ENCODE measurements around the gene ARIH2. TPM values are rescaled to one million over a fixed set of nuclear protein-coding genes. Genes with fewer than 3 reads are reported as not detected.

The ARIH2 gene
- total and polyA plus RNA-seq, 9 of the 15 experiments (the other 6 are each of a cell fraction or from before 2014, with no cell fraction given) = 27.0 to 120 (median 108) TPM

DNA sequence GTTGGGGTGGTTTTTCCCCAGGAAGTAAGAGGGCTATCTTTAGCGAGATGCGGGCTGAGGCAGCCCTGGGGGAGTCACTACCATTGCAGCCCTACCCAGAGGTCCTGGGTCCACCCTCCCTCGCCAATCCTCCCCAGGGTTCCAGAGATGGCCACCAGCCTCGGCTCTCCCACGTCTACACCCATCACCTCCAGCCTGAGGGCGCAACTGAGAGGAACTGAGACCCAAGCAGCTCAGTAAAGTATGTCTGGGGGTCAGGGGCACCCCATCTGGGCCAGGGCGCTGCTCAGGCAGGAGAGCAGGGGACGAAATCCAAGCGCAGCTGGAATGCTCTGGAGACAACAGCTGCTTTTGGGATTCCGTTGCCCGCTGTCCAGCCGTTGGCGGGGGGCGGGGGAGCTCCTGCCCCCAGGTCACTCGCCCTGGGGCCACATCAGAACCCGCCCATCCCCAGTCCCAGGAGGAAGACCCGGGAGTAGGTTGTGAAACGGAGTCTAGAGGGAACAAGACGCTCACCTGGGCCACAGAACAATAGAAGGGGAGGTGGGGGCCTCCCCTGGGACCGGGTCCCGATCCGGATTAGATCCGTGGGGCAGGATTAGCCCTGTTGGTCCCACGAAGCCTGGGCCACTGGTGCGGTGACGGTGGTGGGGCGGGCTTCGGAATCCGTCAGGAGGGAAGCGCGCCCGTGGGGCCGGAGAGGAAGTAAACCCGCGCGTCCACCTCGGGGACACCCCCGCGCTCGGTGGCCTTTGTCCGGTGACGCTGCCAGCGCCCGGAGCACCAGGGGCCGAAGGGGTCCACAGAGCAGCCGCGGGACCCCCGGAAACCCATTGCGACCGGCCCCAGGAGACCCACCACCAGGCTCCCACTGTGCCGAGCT, 101.9 kb downstream of the ARIH2 start (continued):
- TF ChIP-seq ZNF511 (CRISPR knock-in tag; IDR thresholded peaks at IDR 0.05) (no peak), RBM22 (IDR thresholded peaks at IDR 0.05; ENCODE audit: low read depth, low read length, poor library complexity, severe bottlenecking) (no peak), MAFK (IDR thresholded peaks at IDR 0.05; ENCODE audit: low read length) (no peak), ZNF224 (CRISPR knock-in tag; IDR thresholded peaks at IDR 0.05) (no peak), STAG1 (CRISPR knock-in tag; IDR thresholded peaks at IDR 0.05; ENCODE audit: borderline replicate concordance) (no peak), SREBF1 (IDR thresholded peaks at IDR 0.05; ENCODE audit: borderline replicate concordance, low read depth, low read length) (no peak), CREB3 (tag; conservative IDR thresholded peaks at IDR 0.05; ENCODE audit: low read depth) (no peak), SAFB (IDR thresholded peaks at IDR 0.05; ENCODE audit: borderline replicate concordance, low read depth, low read length) (peak; percentile 73; the same call in 1 of the 2 replicates), YY1 (IDR thresholded peaks at IDR 0.05; ENCODE audit: borderline replicate concordance in 1 of 3, control insufficient read depth in 1 of 3, extremely low read depth in 1 of 3, insufficient read depth in 3 of 3, insufficient read length in 1 of 3, insufficient replicate concordance in 2 of 3, low read depth in 1 of 3, low read length in 2 of 3) (peak in 2 of 3 experiments; percentile 32 to 38), ZNF395 (CRISPR knock-in tag; IDR thresholded peaks at IDR 0.05) (0 out of 2 replicates have a peak, but pooled peaks have one; percentile 22), MTA3 (IDR thresholded peaks at IDR 0.05; ENCODE audit: borderline replicate concordance) (0 out of 2 replicates have a peak, but pooled peaks have one; percentile 25)
- TF ChIP-seq, protein P1, sequence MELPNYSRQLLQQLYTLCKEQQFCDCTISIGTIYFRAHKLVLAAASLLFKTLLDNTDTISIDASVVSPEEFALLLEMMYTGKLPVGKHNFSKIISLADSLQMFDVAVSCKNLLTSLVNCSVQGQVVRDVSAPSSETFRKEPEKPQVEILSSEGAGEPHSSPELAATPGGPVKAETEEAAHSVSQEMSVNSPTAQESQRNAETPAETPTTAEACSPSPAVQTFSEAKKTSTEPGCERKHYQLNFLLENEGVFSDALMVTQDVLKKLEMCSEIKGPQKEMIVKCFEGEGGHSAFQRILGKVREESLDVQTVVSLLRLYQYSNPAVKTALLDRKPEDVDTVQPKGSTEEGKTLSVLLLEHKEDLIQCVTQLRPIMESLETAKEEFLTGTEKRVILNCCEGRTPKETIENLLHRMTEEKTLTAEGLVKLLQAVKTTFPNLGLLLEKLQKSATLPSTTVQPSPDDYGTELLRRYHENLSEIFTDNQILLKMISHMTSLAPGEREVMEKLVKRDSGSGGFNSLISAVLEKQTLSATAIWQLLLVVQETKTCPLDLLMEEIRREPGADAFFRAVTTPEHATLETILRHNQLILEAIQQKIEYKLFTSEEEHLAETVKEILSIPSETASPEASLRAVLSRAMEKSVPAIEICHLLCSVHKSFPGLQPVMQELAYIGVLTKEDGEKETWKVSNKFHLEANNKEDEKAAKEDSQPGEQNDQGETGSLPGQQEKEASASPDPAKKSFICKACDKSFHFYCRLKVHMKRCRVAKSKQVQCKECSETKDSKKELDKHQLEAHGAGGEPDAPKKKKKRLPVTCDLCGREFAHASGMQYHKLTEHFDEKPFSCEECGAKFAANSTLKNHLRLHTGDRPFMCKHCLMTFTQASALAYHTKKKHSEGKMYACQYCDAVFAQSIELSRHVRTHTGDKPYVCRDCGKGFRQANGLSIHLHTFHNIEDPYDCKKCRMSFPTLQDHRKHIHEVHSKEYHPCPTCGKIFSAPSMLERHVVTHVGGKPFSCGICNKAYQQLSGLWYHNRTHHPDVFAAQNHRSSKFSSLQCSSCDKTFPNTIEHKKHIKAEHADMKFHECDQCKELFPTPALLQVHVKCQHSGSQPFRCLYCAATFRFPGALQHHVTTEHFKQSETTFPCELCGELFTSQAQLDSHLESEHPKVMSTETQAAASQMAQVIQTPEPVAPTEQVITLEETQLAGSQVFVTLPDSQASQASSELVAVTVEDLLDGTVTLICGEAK (IDR thresholded peaks at IDR 0.05) = no peak
- TF ChIP-seq, protein P1 (CRISPR knock-in tag; IDR thresholded peaks at IDR 0.05) = no peak
